ENCODE measurements around the gene MICAL3. TPM values are rescaled to one million over a fixed set of nuclear protein-coding genes. Genes with fewer than 3 reads are reported as not detected.
A peak's percentile ranks its signal among the peaks of the same experiment; 100 is the strongest.

The MICAL3 gene
- total and polyA plus RNA-seq, 4 donors, result 4.4 to 30.7 (median 15.4) TPM

DNA sequence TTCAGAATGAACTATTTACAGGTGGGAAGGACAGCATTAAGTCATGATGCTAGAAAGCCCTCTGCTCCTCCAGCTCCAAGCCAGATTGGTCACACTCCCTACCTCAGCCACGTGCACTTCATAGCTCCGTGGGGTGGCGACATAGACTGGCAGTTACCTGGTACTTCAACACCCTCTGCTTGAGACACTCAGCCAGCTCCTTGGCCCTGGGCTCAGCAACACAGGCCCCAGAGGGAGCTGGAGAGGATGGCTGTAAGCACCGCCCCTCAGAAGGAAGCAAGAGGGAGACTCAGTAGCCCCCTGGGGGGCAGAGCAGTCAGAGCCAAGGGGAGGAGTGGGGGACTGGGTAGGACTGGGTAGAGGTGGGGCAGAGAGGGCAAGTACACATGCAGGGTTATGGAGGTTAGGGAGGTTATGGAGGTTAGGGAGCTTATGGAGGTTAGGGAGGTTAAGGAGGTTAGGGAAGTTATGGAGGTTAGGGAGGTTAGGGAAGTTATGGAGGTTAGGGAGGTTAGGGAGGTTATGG, 148.0 kb downstream of the MICAL3 start:
- H3K36me3 ChIP-seq (ENCODE audit: control insufficient read depth in 4 of 4, insufficient read depth in 4 of 4, low read length in 4 of 4), result peaks cover 5 to 32% (median 15%) of the 10 kb centered on the region in 4 donors

DNA sequence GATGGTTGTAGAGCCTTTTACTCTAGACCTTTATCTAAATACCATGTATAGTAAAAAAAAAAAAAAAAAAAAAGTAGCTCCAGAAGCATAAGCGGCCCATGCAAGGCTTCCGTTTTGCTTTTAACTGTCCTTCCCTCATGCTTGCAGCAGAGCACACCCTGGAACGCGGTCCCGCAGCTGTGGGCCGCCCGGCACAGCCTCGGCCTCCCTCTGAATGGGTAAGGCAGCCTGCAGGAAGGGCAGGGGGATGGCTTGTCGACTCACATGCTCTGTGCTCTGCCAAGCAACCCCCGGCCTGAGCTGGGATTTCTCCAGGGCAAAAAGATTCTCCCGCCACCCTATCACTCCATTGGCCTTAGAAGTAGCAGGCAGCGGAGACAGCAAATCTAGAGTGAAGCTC, 148.7 kb downstream of the MICAL3 start:
- Histone ChIP-seq H3K36me3 (ENCODE audit: control insufficient read depth in 4 of 4, insufficient read depth in 4 of 4, low read length in 4 of 4) (peaks cover 9 to 34% (median 15%) of the 10 kb centered on the region in 4 donors), H3K9me3 (ENCODE audit: control insufficient read depth in 4 of 4, insufficient read depth in 3 of 4, low read length in 3 of 4) (no peaks in the 10 kb centered on the region), H3K27me3 (ENCODE audit: control insufficient read depth in 3 of 3, insufficient read depth in 3 of 3, low read length in 2 of 3) (no peaks in the 10 kb centered on the region), H3K4me1 (ENCODE audit: control insufficient read depth in 5 of 5, insufficient read depth in 5 of 5, low read length in 5 of 5) (no peaks in the 10 kb centered on the region), H3K4me3 (no peak overlapping the region), H3K9ac (ENCODE audit: insufficient read depth in 1 of 2, low read length in 2 of 2) (no peak overlapping the region), H3K27ac (ENCODE audit: low read depth in 1 of 2, low read length in 1 of 2) (no peak overlapping the region)
- ATAC-seq (ENCODE audit: insufficient read depth, low FRiP score) (no peak), DNase-seq (no peak)
- 88 to 94% methylated on average over 12 of the region's 12 CpGs for WGBS, 2 donors
- TF ChIP-seq, protein P1, sequence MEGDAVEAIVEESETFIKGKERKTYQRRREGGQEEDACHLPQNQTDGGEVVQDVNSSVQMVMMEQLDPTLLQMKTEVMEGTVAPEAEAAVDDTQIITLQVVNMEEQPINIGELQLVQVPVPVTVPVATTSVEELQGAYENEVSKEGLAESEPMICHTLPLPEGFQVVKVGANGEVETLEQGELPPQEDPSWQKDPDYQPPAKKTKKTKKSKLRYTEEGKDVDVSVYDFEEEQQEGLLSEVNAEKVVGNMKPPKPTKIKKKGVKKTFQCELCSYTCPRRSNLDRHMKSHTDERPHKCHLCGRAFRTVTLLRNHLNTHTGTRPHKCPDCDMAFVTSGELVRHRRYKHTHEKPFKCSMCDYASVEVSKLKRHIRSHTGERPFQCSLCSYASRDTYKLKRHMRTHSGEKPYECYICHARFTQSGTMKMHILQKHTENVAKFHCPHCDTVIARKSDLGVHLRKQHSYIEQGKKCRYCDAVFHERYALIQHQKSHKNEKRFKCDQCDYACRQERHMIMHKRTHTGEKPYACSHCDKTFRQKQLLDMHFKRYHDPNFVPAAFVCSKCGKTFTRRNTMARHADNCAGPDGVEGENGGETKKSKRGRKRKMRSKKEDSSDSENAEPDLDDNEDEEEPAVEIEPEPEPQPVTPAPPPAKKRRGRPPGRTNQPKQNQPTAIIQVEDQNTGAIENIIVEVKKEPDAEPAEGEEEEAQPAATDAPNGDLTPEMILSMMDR (IDR thresholded peaks at IDR 0.05; ENCODE audit: control extremely low read depth, extremely low read depth), result no peak

More for the DNA sequence above, 148.0 kb downstream of the MICAL3 start:
- DNase-seq, result peak; percentile 25 to 71 (median 31)
- no peak for ATAC-seq (ENCODE audit: insufficient read depth, low FRiP score)
- TF ChIP-seq, protein P1 (IDR thresholded peaks at IDR 0.05; ENCODE audit: control extremely low read depth, extremely low read depth), result no peak
- H3K9ac ChIP-seq (ENCODE audit: insufficient read depth in 1 of 2, low read length in 2 of 2), result no peak overlapping the region
- no peaks in the 10 kb centered on the region for H3K4me1 ChIP-seq (ENCODE audit: control insufficient read depth in 5 of 5, insufficient read depth in 5 of 5, low read length in 5 of 5)
- WGBS, 2 donors, result 69 to 87% methylated on average over 4 of the region's 4 CpGs
- H3K27me3 ChIP-seq (ENCODE audit: control insufficient read depth in 3 of 3, insufficient read depth in 3 of 3, low read length in 2 of 3), result no peaks in the 10 kb centered on the region
- no peaks in the 10 kb centered on the region for H3K9me3 ChIP-seq (ENCODE audit: control insufficient read depth in 4 of 4, insufficient read depth in 3 of 4, low read length in 3 of 4)
- H3K27ac ChIP-seq (ENCODE audit: low read depth in 1 of 2, low read length in 1 of 2), result no peak overlapping the region
- no peak overlapping the region for H3K4me3 ChIP-seq

DNA sequence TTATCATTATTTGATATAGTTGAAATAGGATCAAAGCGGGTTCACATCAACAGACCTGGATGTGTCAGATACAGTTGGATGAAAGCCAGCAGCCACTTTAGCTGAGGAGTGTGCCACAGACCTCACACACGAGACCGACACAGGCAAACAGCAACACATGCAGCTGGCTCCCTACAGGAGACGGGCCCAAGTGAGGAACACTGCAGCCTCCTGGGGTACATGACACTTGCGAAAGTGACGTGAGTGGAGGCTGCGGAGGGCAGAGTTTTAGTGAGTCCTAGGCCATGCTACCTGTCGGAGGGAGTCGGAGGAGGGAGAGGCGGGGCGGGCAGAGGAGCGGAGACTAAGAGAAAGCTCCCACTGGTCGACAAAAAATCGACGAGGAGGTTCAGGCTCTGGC, 149.2 kb downstream of the MICAL3 start:
- DNase-seq (no peak), ATAC-seq (ENCODE audit: insufficient read depth, low FRiP score) (no peak)
- H3K9me3 ChIP-seq (ENCODE audit: control insufficient read depth in 4 of 4, insufficient read depth in 3 of 4, low read length in 3 of 4), result no peaks in the 10 kb centered on the region
- TF ChIP-seq, protein P1 (IDR thresholded peaks at IDR 0.05; ENCODE audit: control extremely low read depth, extremely low read depth), result no peak
- H3K27ac ChIP-seq (ENCODE audit: low read depth in 1 of 2, low read length in 1 of 2), result no peak overlapping the region
- peaks cover 9 to 38% (median 15%) of the 10 kb centered on the region in 4 donors for H3K36me3 ChIP-seq (ENCODE audit: control insufficient read depth in 4 of 4, insufficient read depth in 4 of 4, low read length in 4 of 4)
- H3K4me3 ChIP-seq, result no peak overlapping the region
- no peak overlapping the region for H3K9ac ChIP-seq (ENCODE audit: insufficient read depth in 1 of 2, low read length in 2 of 2)
- no peaks in the 10 kb centered on the region for H3K4me1 ChIP-seq (ENCODE audit: control insufficient read depth in 5 of 5, insufficient read depth in 5 of 5, low read length in 5 of 5)
- 96 to 97% methylated on average over 15 of the region's 15 CpGs for WGBS, 2 donors
- H3K27me3 ChIP-seq (ENCODE audit: control insufficient read depth in 3 of 3, insufficient read depth in 3 of 3, low read length in 2 of 3), result no peaks in the 10 kb centered on the region
